SU-DHL-6 (cell line): ENCODE measurements around the gene TMEM271.

Source experiments
- H2AFZ ChIP-seq: fragments of 200-600 bp; sonication (generic); 2 replicates; pipeline ENCODE4 v1.6.1; 2014; ENCODE audit warnings: low read depth, mild to moderate bottlenecking, moderate library complexity, mixed read lengths, antibody characterized with exemption, low read length; ENCODE audit not compliant: severe bottlenecking
- H3F3A ChIP-seq: fragments of 200-600 bp; shearing (Covaris generic); 2 replicates; pipeline ENCODE4 v1.6.0; 2016; ENCODE audit warnings: antibody characterized with exemption, mild to moderate bottlenecking; ENCODE audit not compliant: insufficient read depth
- H3K27ac ChIP-seq: fragments of 200-600 bp; sonication (generic); 2 replicates; pipeline ENCODE4 v1.5.1; 2016; ENCODE audit warnings: low read depth, mild to moderate bottlenecking, low read length, moderate library complexity, mixed read lengths
- H3K27me3 ChIP-seq: fragments of 200-600 bp; sonication (generic), shearing (Covaris generic); 2 replicates; pipeline ENCODE4 v1.6.0; 2014; ENCODE audit warnings: mild to moderate bottlenecking, low read length
- H3K36me3 ChIP-seq: fragments of 200-600 bp; sonication (generic); 2 replicates; pipeline ENCODE4 v1.6.1; 2014; ENCODE audit warnings: mild to moderate bottlenecking, low read length, mixed read lengths
- H3K4me2 ChIP-seq: fragments of 300-600, 200-600 bp; shearing (Covaris generic), sonication (generic); 2 replicates; pipeline ENCODE4 v1.6.0; 2014; ENCODE audit warnings: low read length, low read depth, mild to moderate bottlenecking; ENCODE audit not compliant: poor library complexity, severe bottlenecking
- H3K4me3 ChIP-seq: fragments of 200-600 bp; sonication (generic); 2 replicates; pipeline ENCODE4 v1.5.1; 2014; ENCODE audit warnings: antibody characterized with exemption, low read length, mild to moderate bottlenecking, mixed read lengths; ENCODE audit not compliant: insufficient read depth, poor library complexity, severe bottlenecking
- H3K79me2 ChIP-seq: fragments of 200-600 bp; sonication (generic); 2 replicates; pipeline ENCODE4 v1.6.1; 2014; ENCODE audit warnings: mild to moderate bottlenecking, low read length, moderate library complexity; ENCODE audit not compliant: insufficient read depth
- H3K9ac ChIP-seq: fragments of 200-600 bp; sonication (generic); 2 replicates; pipeline ENCODE4 v1.7.0; 2014; ENCODE audit warnings: mild to moderate bottlenecking, low read length
- H3K9me2 ChIP-seq: fragments of 200-600 bp; sonication (generic); replicated peaks from 2 replicates; pipeline ENCODE4 v1.6.1; 2014; ENCODE audit warnings: low read length; ENCODE audit not compliant: insufficient read depth
- H3K9me3 ChIP-seq: fragments of 200-600 bp; sonication (generic); 2 replicates; pipeline ENCODE4 v1.6.1; 2014; ENCODE audit warnings: low read length, mixed read lengths; ENCODE audit not compliant: insufficient read depth
- H4K20me1 ChIP-seq: fragments of 200-600 bp; sonication (generic); 2 replicates; pipeline ENCODE4 v1.6.1; 2014; ENCODE audit warnings: low read depth, mild to moderate bottlenecking, antibody characterized with exemption, low read length, moderate library complexity, mixed read lengths
- CTCF ChIP-seq: fragments of 200-600 bp; sonication (generic); IDR thresholded peaks from one replicate; pipeline ENCODE4 v1.5.1; 2017; ENCODE audit warnings: antibody characterized with exemption, mild to moderate bottlenecking, low read length, moderate library complexity; ENCODE audit not compliant: insufficient read depth, poor library complexity, severe bottlenecking
- EZH2phosphoT487 ChIP-seq: fragments of 200-600 bp; sonication (generic), shearing (Covaris generic); conservative IDR thresholded peaks from 2 replicates; pipeline ENCODE4 v1.6.1; 2018; ENCODE audit warnings: mild to moderate bottlenecking, antibody characterized with exemption, low read length, moderate library complexity, mixed read lengths

The TMEM271 gene

GRCh38 chr4:617644-618641 is 41.8 kb upstream of the TMEM271 start:
- Histone ChIP-seq H3K9ac (no peak overlapping the region), H3K4me2 (no peak overlapping the region), H3K36me3 (no peaks in the 10 kb centered on the region), H3K4me3 (no peak overlapping the region), H3K9me2 (no peaks in the 10 kb centered on the region), H2AFZ (no peak overlapping the region), H3K27ac (no peak overlapping the region), H3K79me2 (no peaks in the 10 kb centered on the region), H3K9me3 (peaks cover 5% of the 10 kb centered on the region; the same call in 1 of the 2 replicates), H4K20me1 (no peaks in the 10 kb centered on the region), H3K27me3 (no peaks in the 10 kb centered on the region), H3F3A (no peaks in the 10 kb centered on the region)
- TF ChIP-seq CTCF (no peak), EZH2phosphoT487 (no peak)

- no peak overlapping the region for H2AFZ ChIP-seq
- H3K4me2 ChIP-seq: no peak overlapping the region
- H3K27me3 ChIP-seq: no peaks in the 10 kb centered on the region
- no peaks in the 10 kb centered on the region for H4K20me1 ChIP-seq
- no peak overlapping the region for H3K27ac ChIP-seq
- no peaks in the 10 kb centered on the region for H3K36me3 ChIP-seq
- no peaks in the 10 kb centered on the region for H3K9me3 ChIP-seq
- H3K4me3 ChIP-seq: no peak overlapping the region
- TF ChIP-seq EZH2phosphoT487: no peak
- no peak for TF ChIP-seq CTCF
- no peaks in the 10 kb centered on the region for H3K9me2 ChIP-seq
- H3K9ac ChIP-seq: no peak overlapping the region
- H3K79me2 ChIP-seq: no peaks in the 10 kb centered on the region
- no peaks in the 10 kb centered on the region for H3F3A ChIP-seq
These were observed 41.0 kb upstream of the TMEM271 start for GRCh38 chr4:616911-617643.

GRCh38 chr4:616091-616490 is 40.0 kb upstream of the TMEM271 start:
- Histone ChIP-seq H3K36me3 (no peaks in the 10 kb centered on the region), H3K9me3 (no peaks in the 10 kb centered on the region), H2AFZ (no peak overlapping the region), H3K9ac (no peak overlapping the region), H3K27ac (no peak overlapping the region), H3K27me3 (no peaks in the 10 kb centered on the region), H3K4me3 (no peak overlapping the region), H3K4me2 (no peak overlapping the region), H4K20me1 (no peaks in the 10 kb centered on the region), H3F3A (no peaks in the 10 kb centered on the region), H3K79me2 (no peaks in the 10 kb centered on the region), H3K9me2 (no peaks in the 10 kb centered on the region)
- TF ChIP-seq CTCF: no peak
